Measurements from ENCODE around the gene STK31. TPM values are rescaled to one million over a fixed set of nuclear protein-coding genes. Genes with fewer than 3 reads are reported as not detected.

Gene STK31
- total and polyA plus RNA-seq, 10 of the 15 experiments (the other 5 are each of a cell fraction or from before 2014, with no cell fraction given) = 0.08 to 0.49 (median 0.17) TPM; not detected in 1

DNA sequence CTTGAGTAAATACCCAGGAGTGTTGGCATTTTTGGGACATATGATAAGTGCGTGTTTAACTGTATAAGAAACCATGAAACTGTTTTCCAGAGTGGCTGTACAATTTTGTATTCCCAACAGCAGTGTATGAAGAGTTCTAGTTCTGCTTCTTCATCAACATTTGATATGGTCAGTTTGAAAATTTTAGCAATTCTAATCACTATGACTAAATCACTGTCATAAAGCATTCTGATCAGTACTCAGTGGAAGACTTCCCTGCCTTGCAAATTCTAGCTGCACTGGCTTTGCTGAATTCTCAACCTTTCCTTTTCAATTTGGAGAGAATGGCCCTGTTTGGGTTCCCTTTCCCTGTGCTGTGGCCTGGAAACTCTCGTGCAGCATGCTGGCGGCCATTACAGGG is 48.6 kb upstream of the STK31 start (continued):
- no peak for TF ChIP-seq HDAC2 (IDR thresholded peaks at IDR 0.05)
- no peak for TF ChIP-seq SIN3A (IDR thresholded peaks at IDR 0.05; ENCODE audit: low read depth, low read length)
- TF ChIP-seq EZH2 (IDR thresholded peaks at IDR 0.05; ENCODE audit: borderline replicate concordance, control insufficient read depth, low read depth, low read length) = no peak
- TF ChIP-seq EED (IDR thresholded peaks at IDR 0.05; ENCODE audit: low read depth) = no peak
- no peak for TF ChIP-seq CBFB (IDR thresholded peaks at IDR 0.05; ENCODE audit: low read depth)
- no peak for TF ChIP-seq TCF12 (IDR thresholded peaks at IDR 0.05; ENCODE audit: low read depth, low read length)
- TF ChIP-seq CREM (IDR thresholded peaks at IDR 0.05; ENCODE audit: low read depth) = no peak
- TF ChIP-seq ETV6 (conservative IDR thresholded peaks at IDR 0.05 in 1 of 2, IDR thresholded peaks at IDR 0.05 in 1 of 2; ENCODE audit: borderline replicate concordance in 1 of 2, low read depth in 1 of 2) = no peak

- ATAC-seq (no peak), FAIRE-seq (no peak), DNase-seq (ENCODE audit: low read depth, low spot score) (no peak)
- WGBS (ENCODE audit: insufficient coverage, insufficient replicate concordance, low lambda C conversion rate, missing lambda C conversion rate) = 44% methylated on average over 8 of the region's 8 CpGs
- no peak overlapping the region for H3K27ac ChIP-seq (ENCODE audit: control insufficient read depth, insufficient read depth)
- H3K4me3 ChIP-seq = no peak overlapping the region
- intact Hi-C loops (cut with micrococcal nuclease; ENCODE audit: unreplicated experiment) (no loop called here), in situ Hi-C loops (cut with MboI) (no loop called here)
- ChIA-PET POLR2A (no interaction called here), RAD21 (ENCODE audit: unreplicated experiment) (interaction anchor here (1.6 kb wide), 1 partner anchor 10 kb away, joined by 4 read pairs; no protein-coding TSS in a partner anchor), CTCF (no interaction called here), SMC1A (ENCODE audit: uncharacterized antibody, unreplicated experiment) (interaction anchor here (1.0 kb wide), 2 partner anchors 36 to 104 kb away, joined by 3 to 4 read pairs; no protein-coding TSS in a partner anchor)
- no TSS peak for BruUV-seq (replicated peaks)
- H3K79me2 ChIP-seq (ENCODE audit: control insufficient read depth, insufficient read depth, low read length) = no peaks in the 10 kb centered on the region
- H3K36me3 ChIP-seq (ENCODE audit: control insufficient read depth in 2 of 2, insufficient read depth in 2 of 2, low read length in 1 of 2) = no peaks in the 10 kb centered on the region
- peaks cover 7% of the 10 kb centered on the region; the same call in 2 of the 3 replicates for H3K9me3 ChIP-seq (replicated peaks; ENCODE audit: control insufficient read depth, insufficient read depth, low read length)
- H3K9ac ChIP-seq (ENCODE audit: control insufficient read depth, insufficient read depth, low read length) = no peak overlapping the region
- H2AFZ ChIP-seq (ENCODE audit: control insufficient read depth, low read depth, low read length) = no peak overlapping the region
- H3K4me1 ChIP-seq (ENCODE audit: control insufficient read depth, insufficient read depth, low read length) = no peaks in the 10 kb centered on the region
- H4K20me1 ChIP-seq (ENCODE audit: control insufficient read depth, insufficient read depth) = no peaks in the 10 kb centered on the region
- no peaks in the 10 kb centered on the region for H3K27me3 ChIP-seq (replicated peaks in 1 of 2; ENCODE audit: control insufficient read depth in 2 of 2, insufficient read depth in 2 of 2, low read length in 1 of 2)
- no peak overlapping the region for H3K4me2 ChIP-seq (ENCODE audit: control insufficient read depth, insufficient read depth)
- no peak for TF ChIP-seq SUPT20H (IDR thresholded peaks at IDR 0.05; ENCODE audit: borderline replicate concordance, control insufficient read depth, low read depth, low read length)
- TF ChIP-seq ZNF274 (IDR thresholded peaks at IDR 0.05; ENCODE audit: insufficient read depth, insufficient read length) = no peak
- no peak for TF ChIP-seq NR2C1 (IDR thresholded peaks at IDR 0.05)
- no peak for TF ChIP-seq SIX5 (IDR thresholded peaks at IDR 0.05; ENCODE audit: low read depth, low read length, severe bottlenecking)
- TF ChIP-seq DPF2 (IDR thresholded peaks at IDR 0.05) = no peak
- TF ChIP-seq, protein P1, sequence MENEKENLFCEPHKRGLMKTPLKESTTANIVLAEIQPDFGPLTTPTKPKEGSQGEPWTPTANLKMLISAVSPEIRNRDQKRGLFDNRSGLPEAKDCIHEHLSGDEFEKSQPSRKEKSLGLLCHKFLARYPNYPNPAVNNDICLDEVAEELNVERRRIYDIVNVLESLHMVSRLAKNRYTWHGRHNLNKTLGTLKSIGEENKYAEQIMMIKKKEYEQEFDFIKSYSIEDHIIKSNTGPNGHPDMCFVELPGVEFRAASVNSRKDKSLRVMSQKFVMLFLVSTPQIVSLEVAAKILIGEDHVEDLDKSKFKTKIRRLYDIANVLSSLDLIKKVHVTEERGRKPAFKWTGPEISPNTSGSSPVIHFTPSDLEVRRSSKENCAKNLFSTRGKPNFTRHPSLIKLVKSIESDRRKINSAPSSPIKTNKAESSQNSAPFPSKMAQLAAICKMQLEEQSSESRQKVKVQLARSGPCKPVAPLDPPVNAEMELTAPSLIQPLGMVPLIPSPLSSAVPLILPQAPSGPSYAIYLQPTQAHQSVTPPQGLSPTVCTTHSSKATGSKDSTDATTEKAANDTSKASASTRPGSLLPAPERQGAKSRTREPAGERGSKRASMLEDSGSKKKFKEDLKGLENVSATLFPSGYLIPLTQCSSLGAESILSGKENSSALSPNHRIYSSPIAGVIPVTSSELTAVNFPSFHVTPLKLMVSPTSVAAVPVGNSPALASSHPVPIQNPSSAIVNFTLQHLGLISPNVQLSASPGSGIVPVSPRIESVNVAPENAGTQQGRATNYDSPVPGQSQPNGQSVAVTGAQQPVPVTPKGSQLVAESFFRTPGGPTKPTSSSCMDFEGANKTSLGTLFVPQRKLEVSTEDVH (IDR thresholded peaks at IDR 0.05; ENCODE audit: low read depth, partially characterized antibody) = no peak
- TF ChIP-seq CHD1 (IDR thresholded peaks at IDR 0.05; ENCODE audit: low read depth, low read length) = no peak
- TF ChIP-seq E4F1 (IDR thresholded peaks at IDR 0.05; ENCODE audit: borderline replicate concordance, partially characterized antibody) = no peak
- no peak for TF ChIP-seq BMI1 (IDR thresholded peaks at IDR 0.05; ENCODE audit: borderline replicate concordance)
- no peak for TF ChIP-seq IKZF1 (conservative IDR thresholded peaks at IDR 0.05)
- no peak for TF ChIP-seq PML (IDR thresholded peaks at IDR 0.05; ENCODE audit: low read length)
Measured at GRCh38 chr7:23662124-23662983, 47.7 kb upstream of the STK31 start.

All from GM12878 (cell line).